ELR (cell line): ENCODE results near the gene GRM1.

Source experiments
- DNase-seq: peaks from one replicate; pipeline ENCODE4 v3.0.0-alpha.2; 2015; ENCODE audit warnings: low read depth

GRM1 gene

GRCh38 chr6:146097586-146097985 is 68.7 kb downstream of the GRM1 start:
- no peak for DNase-seq

- DNase-seq = no peak
Observed at GRCh38 chr6:146100776-146101175, 71.9 kb downstream of the GRM1 start.

- DNase-seq = no peak
Observed at GRCh38 chr6:146103416-146104072, 74.7 kb downstream of the GRM1 start.

GRCh38 chr6:146106532-146106931 is 77.7 kb downstream of the GRM1 start:
- no peak for DNase-seq

GRCh38 chr6:146110990-146111389 is 82.1 kb downstream of the GRM1 start:
- no peak for DNase-seq

- DNase-seq = no peak
Observed at GRCh38 chr6:146111881-146112450, 83.1 kb downstream of the GRM1 start.

GRCh38 chr6:146113084-146113623 is 84.3 kb downstream of the GRM1 start:
- DNase-seq = no peak

GRCh38 chr6:146123616-146124015 is 94.8 kb downstream of the GRM1 start:
- DNase-seq = no peak

GRCh38 chr6:146127447-146128215 is 98.8 kb downstream of the GRM1 start:
- no peak for DNase-seq

- DNase-seq = no peak
Observed at GRCh38 chr6:146133866-146134265, 105.0 kb downstream of the GRM1 start.

GRCh38 chr6:146135167-146135566 is 106.3 kb downstream of the GRM1 start:
- DNase-seq = peak; percentile 4

GRCh38 chr6:146146836-146147235 is 118.0 kb downstream of the GRM1 start:
- no peak for DNase-seq

- DNase-seq = no peak
Observed at GRCh38 chr6:146149770-146150169, 120.9 kb downstream of the GRM1 start.

GRCh38 chr6:146153040-146153758 is 124.3 kb downstream of the GRM1 start:
- DNase-seq = no peak

- no peak for DNase-seq
Observed at GRCh38 chr6:146154197-146154596, 125.3 kb downstream of the GRM1 start.

- DNase-seq = no peak
Observed at GRCh38 chr6:146161664-146162063, 132.8 kb downstream of the GRM1 start.

GRCh38 chr6:146169872-146170271 is 141.0 kb downstream of the GRM1 start:
- no peak for DNase-seq

- no peak for DNase-seq
Observed at GRCh38 chr6:146177785-146178184, 148.9 kb downstream of the GRM1 start.

- no peak for DNase-seq
Observed at GRCh38 chr6:146183831-146184230, 155.0 kb downstream of the GRM1 start.

GRCh38 chr6:146184701-146185100 is 155.8 kb downstream of the GRM1 start:
- no peak for DNase-seq

- no peak for DNase-seq
Observed at GRCh38 chr6:146189131-146189530, 160.3 kb downstream of the GRM1 start.

- no peak for DNase-seq
Observed at GRCh38 chr6:146190581-146190980, 161.7 kb downstream of the GRM1 start.
